GM12891 (cell line): ENCODE results near the gene CLIC3.

Experiments
- PAX5 ChIP-seq: IDR thresholded peaks from 2 replicates; pipeline ENCODE4 v1.6.1; 2011; ENCODE audit warnings: low read length, moderate library complexity, mild to moderate bottlenecking; ENCODE audit not compliant: insufficient read depth, severe bottlenecking
- POLR2A ChIP-seq: IDR thresholded peaks from 2 replicates; pipeline ENCODE4 v1.6.1; 2011; ENCODE audit warnings: low read depth, low read length, control low read depth

GRCh38 chr9:137035507-137035834, 39.1 kb upstream of the CLIC3 start:
- TF ChIP-seq PAX5 (no peak), POLR2A (no peak)
